Testis (tissue), 3 donors: ENCODE data around the gene TMIGD2. TPM values are rescaled to one million over a fixed set of nuclear protein-coding genes. Genes with fewer than 3 reads are reported as not detected.
A peak's percentile ranks its signal among the peaks of the same experiment; 100 is the strongest.

Source experiments
- DNase-seq: peaks from one replicate; pipeline ENCODE4 v3.0.0-alpha.2; 2019
- H3K27ac ChIP-seq, 2 donors: fragments of 200-600 bp; sonication (generic); one replicate each; pipeline ENCODE4 v1.5.1; 2019
- H3K27me3 ChIP-seq: fragments of 200-600 bp; sonication (generic); one replicate; pipeline ENCODE4 v1.5.1; 2019
- H3K36me3 ChIP-seq: fragments of 200-600 bp; sonication (generic); one replicate; pipeline ENCODE4 v1.5.1; 2017; ENCODE audit warnings: low read depth; ENCODE audit errors: missing control alignments
- H3K4me1 ChIP-seq: fragments of 200-600 bp; sonication (generic); one replicate; pipeline ENCODE4 v1.5.1; 2019
- H3K4me3 ChIP-seq, 2 donors: fragments of 200-600 bp; sonication (generic); one replicate each; pipeline ENCODE4 v1.5.1; 2017 to 2019
- H3K9me3 ChIP-seq: fragments of 200-600 bp; sonication (generic); one replicate; pipeline ENCODE4 v1.5.1; 2017
- CTCF ChIP-seq, 3 experiments: fragments of 450-650 bp in 2 of 3; fragments of 200-600 bp in 1 of 3; sonication (generic) in 1 of 3; IDR thresholded peaks; one replicate each; pipeline ENCODE4 v1.5.1; 2016 to 2019; ENCODE audit warnings: antibody characterized with exemption in 3 of 3, mild to moderate bottlenecking in 2 of 3, moderate library complexity in 1 of 3
- POLR2A ChIP-seq: fragments of 450-650 bp; IDR thresholded peaks from one replicate; pipeline ENCODE4 v1.6.1; 2017; ENCODE audit warnings: antibody characterized with exemption, mild to moderate bottlenecking, moderate library complexity
- WGBS, 2 donors: methylation state at CpG; one replicate each; pipeline ENCODE4 v1.1.5; 2018; 5-methylcytosine and 5-hydroxymethylcytosine counted together
- intact Hi-C: fragments of 100-400 bp; cut with DNase I; formaldehyde crosslinking; loops from one replicate; pipeline ENCODE4 v1.15.1; 2023; ENCODE audit warnings: low total_unique reads
- polyA plus RNA-seq: library from polyadenylated mRNA; stranded (reverse); fragments of 350-450 nt; fragmentation: Illumina TruSeq; extraction: RNeasy Lipid Tissue Mini Kit (QIAGEN cat#74804); gene quantifications from one replicate; pipeline ENCODE4 v1.2.3, GENCODE V29; 2014; ENCODE audit warnings: low read depth, low replicate concordance; ENCODE audit not compliant: insufficient read depth
- total RNA-seq, 2 donors: library from RNA; depleted of rRNA; stranded (reverse); fragments of >200 nt; gene quantifications; one replicate each; pipeline ENCODE4 v1.2.3, GENCODE V29; 2016

The TMIGD2 gene
- total and polyA plus RNA-seq, 3 donors from 2014 or later, result 0.47 to 1.1 (median 0.83) TPM

GRCh38 chr19:4342314-4342614 lies 40.1 kb upstream of the TMIGD2 start:
- Histone ChIP-seq H3K27me3 (no peaks in the 10 kb centered on the region), H3K4me3 (peak overlapping the region; percentile 46 to 79), H3K9me3 (no peaks in the 10 kb centered on the region), H3K4me1 (peaks cover 14% of the 10 kb centered on the region), H3K27ac (peak overlapping the region; percentile 92 to 95), H3K36me3 (no peaks in the 10 kb centered on the region)
- TF ChIP-seq POLR2A (no peak), CTCF (IDR thresholded peaks at IDR 0.05) (no peak)
- DNase-seq, result no peak
- intact Hi-C loops, result no loop called here
- WGBS, 2 donors, result 2 to 5% methylated on average over 9 to 10 of the region's 10 CpGs

- H3K36me3 ChIP-seq, result no peaks in the 10 kb centered on the region
- peak within 1 kb of the TSS; percentile 45 to 48 for H3K27ac ChIP-seq
- peak; percentile 51 for DNase-seq
- WGBS, 2 donors, result 54 to 55% methylated on average over 24 to 25 of the region's 27 CpGs
- no peaks in the 10 kb centered on the region for H3K9me3 ChIP-seq
- peak within 1 kb of the TSS; percentile 32 to 43 for H3K4me3 ChIP-seq
- intact Hi-C loops, result no loop called here
- TF ChIP-seq CTCF (IDR thresholded peaks at IDR 0.05) (no peak), POLR2A (no peak)
- H3K27me3 ChIP-seq, result no peaks in the 10 kb centered on the region
- H3K4me1 ChIP-seq, result peaks cover 7% of the 10 kb centered on the region
These were observed 36.5 kb upstream of the TMIGD2 start, which contains the start of gene STAP2 for GRCh38 chr19:4338441-4339355. STAP2 (minus strand) TSS chr19:4338827; CDS start chr19:4338753, 74 bp downstream.

- H3K36me3 ChIP-seq, result no peaks in the 10 kb centered on the region
- no peaks in the 10 kb centered on the region for H3K9me3 ChIP-seq
- peak overlapping the region; percentile 45 to 48 for H3K27ac ChIP-seq
- intact Hi-C loops, result no loop called here
- DNase-seq, result no peak
- peaks cover 7% of the 10 kb centered on the region for H3K4me1 ChIP-seq
- H3K4me3 ChIP-seq, result peak overlapping the region; percentile 32 to 43
- 29 to 47% methylated on average over 14 of the region's 14 CpGs for WGBS, 2 donors
- H3K27me3 ChIP-seq, result no peaks in the 10 kb centered on the region
- TF ChIP-seq CTCF (IDR thresholded peaks at IDR 0.05) (no peak), POLR2A (no peak)
These were observed 35.8 kb upstream of the TMIGD2 start for GRCh38 chr19:4337906-4338440.

- Histone ChIP-seq H3K4me3 (no peak overlapping the region), H3K4me1 (peaks cover 7% of the 10 kb centered on the region), H3K36me3 (no peaks in the 10 kb centered on the region), H3K27ac (no peak overlapping the region), H3K27me3 (no peaks in the 10 kb centered on the region), H3K9me3 (no peaks in the 10 kb centered on the region)
- intact Hi-C loops, result no loop called here
- DNase-seq, result no peak
- TF ChIP-seq CTCF (IDR thresholded peaks at IDR 0.05) (no peak), POLR2A (no peak)
- 93 to 95% methylated on average over 7 of the region's 7 CpGs for WGBS, 2 donors
These were observed 32.9 kb upstream of the TMIGD2 start for GRCh38 chr19:4334929-4335570.
